ENCODE results near the gene PACS2.

Gene PACS2

GRCh38 chr14:105427412-105427811 is 112.9 kb downstream of the PACS2 start:
- no peak for DNase-seq

DNA sequence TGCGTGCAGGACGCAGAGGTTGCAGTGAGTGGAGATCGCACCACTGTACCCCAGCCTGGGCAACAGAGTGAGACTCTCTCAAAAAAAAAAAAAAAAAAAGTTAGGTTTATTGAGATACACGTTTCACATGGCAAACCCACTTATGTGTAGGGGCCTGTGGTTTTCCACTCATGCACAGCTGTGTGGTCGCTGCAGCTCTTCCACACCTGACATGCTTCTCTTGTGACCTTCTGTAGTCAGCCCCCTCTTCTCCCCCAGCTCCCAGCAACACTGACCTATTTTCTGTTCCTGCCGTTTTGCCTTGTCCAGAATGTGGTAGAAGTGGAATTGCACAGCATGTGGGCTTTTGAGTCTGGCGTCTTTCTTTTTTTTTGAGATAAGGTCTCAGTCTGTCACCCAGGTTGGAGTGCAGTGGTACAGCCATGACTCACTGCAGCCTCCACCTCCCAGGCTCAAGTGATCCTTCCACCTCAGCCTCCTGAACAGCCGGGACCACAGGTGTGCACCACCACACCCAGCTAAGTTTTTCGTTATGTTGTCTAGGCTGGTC is 113.5 kb downstream of the PACS2 start:
- DNase-seq = no peak

- no peak for DNase-seq
Observed at GRCh38 chr14:105430042-105430441, 115.5 kb downstream of the PACS2 start.

DNA sequence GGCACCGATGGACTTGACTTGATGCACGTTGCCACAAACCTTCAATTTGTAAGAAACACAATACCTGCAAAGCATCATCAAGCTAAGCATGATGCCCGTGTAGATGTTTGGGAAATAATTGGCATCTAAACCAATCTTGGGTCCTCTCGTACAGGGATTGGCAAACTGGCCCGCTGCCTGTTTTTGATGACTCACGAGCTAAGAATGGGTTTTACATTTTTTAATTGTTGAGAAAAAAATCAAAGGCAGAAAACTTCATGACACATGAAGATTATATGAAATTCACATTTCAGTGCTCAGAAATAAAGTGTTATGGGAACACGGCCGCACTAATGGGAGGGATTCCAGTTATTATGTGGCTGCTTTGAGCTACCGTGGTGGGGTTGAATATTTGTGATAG is 116.0 kb downstream of the PACS2 start:
- DNase-seq = no peak

- DNase-seq = no peak
Observed at GRCh38 chr14:105431256-105431655, 116.7 kb downstream of the PACS2 start.

DNA sequence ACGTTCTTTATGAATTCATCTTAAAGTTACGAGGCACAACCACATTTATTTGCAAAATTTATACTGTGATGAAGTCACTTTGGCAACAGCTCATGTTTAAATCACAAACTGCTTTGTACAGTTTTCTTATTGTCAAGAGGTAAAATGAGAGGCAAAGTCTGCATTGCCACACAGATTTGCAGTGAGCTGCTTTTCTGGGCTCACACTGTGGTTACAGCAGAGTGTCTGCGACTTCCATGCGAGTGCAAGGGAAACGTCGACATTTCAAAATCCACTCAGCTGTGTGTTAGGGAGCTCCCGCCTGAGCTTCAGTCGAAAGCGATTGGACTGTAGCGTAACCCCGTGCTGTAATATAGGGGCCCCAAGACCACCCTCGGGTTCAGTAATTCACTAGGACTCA is 118.1 kb downstream of the PACS2 start:
- DNase-seq = no peak

- no peak for DNase-seq
Observed at GRCh38 chr14:105433161-105433605, 118.6 kb downstream of the PACS2 start.

GRCh38 chr14:105436402-105436801 is 121.9 kb downstream of the PACS2 start:
- no peak for DNase-seq

DNA sequence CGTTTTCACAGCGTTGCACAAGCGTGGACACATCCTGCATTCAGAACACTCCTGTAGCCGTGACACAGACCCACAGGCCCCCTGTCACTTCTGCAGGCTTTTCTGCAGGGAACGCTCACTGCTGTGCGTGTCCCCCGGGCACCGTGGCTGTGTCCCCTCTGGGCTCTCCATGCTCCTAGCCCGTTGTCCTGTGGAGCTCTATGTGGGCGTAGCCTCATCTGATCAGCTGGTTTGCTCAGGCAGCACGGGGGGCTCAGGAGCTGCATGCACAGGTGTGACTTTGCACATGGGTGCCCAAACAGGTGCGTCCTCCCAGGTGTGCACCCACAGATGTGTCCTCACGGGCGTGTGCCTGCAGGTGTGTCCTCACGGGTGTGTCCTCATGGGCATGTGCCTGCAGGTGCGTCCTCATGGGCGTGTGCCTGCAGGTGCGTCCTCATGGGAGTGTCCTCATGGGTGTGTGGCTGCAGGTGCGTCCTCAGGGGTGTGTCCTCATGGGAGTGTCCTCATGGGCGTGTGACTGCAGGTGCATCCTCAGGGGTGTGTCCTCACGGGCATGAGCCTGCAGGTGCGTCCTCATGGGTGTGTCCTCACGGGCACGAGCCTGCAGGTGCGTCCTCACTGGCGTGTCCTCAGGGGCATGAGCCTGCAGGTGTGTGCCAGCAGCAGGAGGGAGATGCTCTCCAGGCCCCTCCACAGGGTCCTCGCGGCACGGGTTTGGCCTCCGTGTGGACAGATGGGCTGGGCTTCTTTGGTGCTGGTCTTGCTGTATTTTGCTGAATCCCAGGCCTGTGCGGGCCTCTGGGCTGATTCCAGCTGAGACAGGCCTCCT is 122.6 kb downstream of the PACS2 start:
- DNase-seq = no peak

DNA sequence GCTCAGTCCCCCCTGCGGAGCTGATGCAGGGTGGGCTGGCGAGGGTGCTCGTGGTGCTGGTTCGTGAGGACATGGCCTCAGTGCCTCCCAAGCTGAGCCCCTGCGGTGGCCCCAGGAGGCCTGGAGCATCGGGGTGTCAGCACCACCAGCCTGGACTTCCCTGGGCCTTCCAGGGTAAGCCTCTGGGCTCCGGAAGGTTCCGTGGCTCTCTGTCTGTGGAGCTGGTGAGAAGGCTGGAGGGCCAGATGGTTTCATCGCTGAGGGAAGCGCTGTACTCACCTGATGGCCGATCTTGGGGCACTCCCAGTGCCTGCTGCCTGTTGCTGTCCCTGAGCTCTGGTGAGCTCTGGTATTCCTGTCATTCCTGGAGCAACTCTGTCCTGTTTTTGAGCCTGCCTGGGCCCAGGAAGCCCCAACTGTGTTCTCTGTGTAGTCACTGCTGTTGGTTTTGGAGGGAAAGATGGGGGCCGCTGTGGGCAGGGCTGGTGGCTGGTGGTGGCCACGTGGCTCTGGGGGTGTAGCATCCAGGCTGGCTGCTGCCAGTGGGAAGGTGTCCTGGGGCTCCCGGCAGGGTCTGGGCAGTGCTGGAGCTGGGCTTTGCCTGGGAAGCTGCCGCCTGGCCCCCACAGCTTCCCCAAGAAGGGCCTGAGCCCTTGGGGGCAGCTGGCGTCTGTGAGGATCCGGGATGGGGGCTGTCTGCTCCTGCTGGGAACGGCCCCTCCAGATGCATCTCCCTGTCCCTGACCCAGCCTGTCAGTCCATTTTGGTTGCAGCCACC is 123.4 kb downstream of the PACS2 start:
- no peak for DNase-seq

DNA sequence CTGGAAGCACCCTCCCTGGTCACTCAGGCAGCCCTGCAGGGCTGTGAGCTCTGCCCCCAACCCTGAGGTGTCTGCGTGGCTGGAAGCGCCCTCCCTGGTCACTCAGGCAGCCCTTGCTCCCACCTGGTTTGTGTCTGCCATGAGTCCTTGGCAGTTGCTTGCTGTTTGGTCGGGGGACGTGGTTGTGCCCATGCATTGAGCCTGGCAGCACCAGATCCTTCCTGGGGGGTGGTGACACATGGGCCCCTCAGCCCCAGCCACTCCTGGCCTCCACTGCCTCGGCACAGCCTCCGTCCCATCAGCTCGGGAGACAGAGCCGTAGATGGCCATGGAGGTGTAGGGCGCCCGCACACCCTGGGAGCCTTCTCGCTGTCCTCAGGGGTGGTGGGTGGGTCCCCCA is 124.6 kb downstream of the PACS2 start:
- DNase-seq = no peak

DNA sequence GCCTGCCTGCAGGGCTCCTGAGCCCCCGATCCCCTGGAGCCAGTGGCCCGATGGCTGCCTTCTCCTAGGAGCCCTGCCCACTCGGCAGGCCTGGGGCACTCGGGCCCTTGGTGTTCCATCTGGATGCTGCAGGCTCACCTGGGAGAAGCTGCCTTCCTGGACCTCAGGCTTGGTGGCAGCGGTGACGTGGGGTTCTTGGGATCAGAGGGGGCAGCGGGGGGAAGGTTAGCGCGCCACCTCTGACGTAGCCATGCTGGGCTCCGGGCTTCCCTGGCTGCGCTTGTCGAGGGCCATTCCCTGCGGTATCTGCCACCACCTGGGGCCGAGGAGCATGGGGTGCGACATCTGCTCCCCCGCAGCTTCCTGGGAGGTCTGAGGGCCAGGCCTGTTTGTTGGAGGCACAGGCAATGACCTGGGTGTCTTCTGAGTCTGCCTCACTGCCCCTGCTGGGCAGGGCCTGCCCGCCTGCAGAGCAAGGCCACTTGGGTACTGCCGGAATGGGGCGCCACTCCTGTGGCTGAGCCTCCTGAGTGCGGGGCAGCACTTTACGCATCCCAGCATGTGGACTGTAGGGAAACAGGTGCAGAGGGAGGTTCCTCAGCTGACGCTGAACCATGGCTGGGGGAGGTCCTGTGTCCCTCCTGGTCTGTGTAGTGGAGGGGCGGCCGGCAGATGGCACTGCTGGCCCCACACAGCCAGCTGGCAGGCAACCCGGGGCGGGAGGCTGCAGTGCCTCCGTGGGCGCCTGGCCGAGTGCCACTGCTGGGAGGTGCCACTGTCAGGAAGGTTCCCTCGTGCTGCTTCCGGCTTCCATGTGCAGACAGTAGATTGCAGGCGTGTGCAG is 125.4 kb downstream of the PACS2 start:
- peak; percentile 9 for DNase-seq

DNA sequence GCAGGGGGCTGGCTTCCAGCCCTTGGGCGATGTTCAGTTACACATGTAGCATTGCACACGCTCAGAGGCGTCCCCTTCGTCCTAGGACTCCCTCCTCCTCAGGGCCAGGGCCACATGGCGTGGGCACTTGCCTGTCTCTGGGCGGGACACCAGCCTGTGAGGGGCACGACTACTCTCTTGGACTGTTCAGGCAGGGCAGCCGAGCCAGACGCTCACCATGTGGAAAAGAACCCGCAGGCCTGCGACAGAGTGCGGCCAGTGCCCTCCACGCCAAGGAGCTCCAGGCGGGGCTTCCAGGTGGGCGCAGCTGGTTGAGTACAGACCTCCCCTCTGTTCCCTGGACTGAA is 126.0 kb downstream of the PACS2 start:
- DNase-seq = no peak

- no peak for DNase-seq
Observed at GRCh38 chr14:105440992-105441391, 126.4 kb downstream of the PACS2 start.

DNA sequence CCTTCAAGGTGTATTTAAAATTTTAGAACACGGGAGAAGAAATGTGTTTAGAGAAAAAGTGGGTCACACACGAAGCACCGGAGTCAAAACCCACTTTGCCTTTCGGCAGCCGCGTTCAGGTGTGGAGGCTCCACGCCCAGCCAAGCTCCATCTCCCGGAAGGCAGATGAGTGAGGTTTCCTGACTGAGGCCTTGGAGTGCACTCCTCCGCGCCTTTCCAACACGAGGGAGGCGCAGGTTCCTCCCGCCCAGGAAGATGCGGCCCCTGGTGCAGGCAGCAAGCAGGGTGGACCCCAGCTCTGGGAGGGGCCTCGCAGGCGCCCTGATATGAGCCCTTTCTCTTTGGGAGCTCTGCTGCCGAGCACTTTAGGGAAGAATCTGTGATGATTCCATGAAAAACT is 127.6 kb downstream of the PACS2 start:
- DNase-seq = no peak

DNA sequence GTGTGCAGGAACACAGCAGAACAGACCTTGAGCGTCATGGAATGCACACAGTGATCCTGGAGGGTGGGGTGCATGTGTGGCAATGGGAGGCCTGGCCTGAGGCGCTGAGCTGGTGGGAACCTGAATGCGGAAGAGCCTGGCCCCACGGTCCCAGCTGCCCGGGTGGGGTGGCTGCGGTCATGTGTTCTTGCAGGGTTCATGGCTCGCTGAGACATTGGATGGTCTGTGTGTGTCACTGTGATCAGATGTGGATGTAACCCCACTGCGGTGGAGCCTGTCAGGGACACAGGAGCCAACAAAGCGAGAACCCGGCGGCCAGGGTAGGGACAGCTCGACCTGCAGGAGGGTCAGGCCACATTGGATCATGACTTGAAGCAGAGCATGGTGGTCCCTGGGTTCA is 128.3 kb downstream of the PACS2 start:
- DNase-seq = no peak

DNA sequence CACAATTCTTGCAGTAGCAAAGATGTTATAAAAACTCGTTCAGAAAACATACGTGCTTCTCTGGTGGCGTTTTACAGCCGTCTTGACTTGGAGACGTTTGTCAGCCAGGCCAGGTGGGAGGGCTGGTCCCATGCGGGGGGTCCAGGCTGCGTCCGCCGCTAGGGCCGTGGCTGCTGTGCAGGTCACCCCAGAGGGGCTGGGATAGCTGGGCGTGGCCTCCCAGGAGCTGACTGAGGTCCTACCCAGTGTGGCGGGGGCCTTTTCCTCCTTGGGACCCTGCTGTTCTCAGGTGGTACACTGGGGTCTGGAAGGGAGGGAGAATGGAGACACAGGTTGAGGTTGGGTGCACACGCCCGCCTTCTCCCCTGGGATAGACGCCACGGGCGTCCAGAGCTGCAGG is 130.3 kb downstream of the PACS2 start:
- DNase-seq = no peak

DNA sequence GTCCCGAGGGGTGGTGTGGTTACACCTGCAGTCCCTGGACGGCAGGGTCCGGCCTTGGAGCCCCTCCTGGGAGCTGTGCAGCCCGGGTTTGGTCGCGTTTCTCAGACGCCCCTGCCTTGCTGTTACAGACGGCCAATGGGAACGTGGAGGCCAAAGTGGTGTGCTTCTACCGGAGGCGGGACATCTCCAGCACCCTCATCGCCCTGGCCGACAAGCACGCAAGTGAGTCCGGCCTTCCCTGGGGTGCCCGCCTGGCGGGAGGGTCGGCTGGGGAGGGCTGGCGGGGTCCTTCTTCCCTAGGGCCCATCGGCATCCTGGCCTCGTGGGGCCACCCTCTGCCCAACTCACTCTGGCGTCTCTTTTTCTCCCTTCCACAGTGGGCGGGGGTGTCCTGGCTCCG is 130.7 kb downstream of the PACS2 start:
- no peak for DNase-seq

DNA sequence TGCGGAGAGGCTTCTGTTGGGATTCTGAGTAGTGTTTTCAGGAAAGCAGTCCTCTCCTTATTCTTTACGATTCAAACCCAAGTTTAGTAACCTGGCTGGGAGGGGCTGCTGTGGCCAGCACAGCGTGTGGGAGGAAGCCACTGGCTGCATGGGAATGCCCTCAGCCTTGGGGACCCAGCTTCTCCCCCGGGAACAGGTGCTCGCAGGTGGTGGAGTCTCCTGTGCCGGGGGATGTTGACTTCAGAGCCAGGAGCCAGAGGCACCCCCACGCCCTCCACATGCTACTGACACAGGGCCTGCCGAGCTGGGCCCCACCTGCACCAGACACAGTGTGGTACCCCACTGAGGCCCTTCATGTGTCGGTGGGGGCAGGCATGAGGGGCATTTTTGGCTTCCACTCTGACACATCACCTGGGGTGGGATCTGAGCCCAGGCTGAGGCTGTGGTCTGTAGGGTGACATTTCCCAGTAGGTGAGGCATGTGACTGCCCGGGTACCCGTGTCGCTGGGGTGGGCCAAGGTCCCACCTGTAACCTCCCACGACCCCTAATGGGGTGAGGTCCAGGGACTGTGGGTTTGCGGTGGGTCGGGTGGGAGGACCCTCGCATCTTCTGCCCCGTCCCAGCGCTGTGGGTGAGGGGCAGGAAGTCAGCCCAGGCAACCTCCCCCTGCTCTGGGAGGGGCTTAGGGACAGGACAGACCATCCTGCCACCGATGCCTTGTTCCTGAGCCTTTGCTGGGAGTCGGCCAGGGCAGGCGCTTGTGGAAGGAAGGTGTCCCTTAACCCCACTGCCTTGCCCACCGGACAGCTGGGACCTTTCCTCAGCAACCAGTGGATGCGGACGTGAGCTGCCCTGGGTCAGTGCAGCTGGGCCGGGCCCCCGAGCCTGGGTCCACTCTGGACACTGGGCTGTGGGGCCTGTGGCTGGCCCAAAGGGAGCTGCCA is 131.6 kb downstream of the PACS2 start:
- no peak for DNase-seq

GRCh38 chr14:105446971-105447370 is 132.4 kb downstream of the PACS2 start:
- DNase-seq = no peak
